Activated T-cell treated with anti-CD3 and anti-CD28 coated beads for 24 hours (primary cell): ENCODE results near the gene UGT1A7.
"Not testable (repeated sequence)": the region's sequence is repeated elsewhere in the genome, so short reads cannot be mapped to it uniquely, and the experiment has no call there.

Experiments
- DNase-seq: peaks from one replicate; pipeline ENCODE4 v3.0.0-alpha.2; 2020; ENCODE audit warnings: low read depth

The UGT1A7 gene

GRCh38 chr2:233681521-233682099 is at the start of gene UGT1A7:
TSS of gene UGT1A7 (plus strand) at chr2:233681901. CDS start at chr2:233681938, 37 bp downstream.
- DNase-seq = no peak

- DNase-seq = not testable (repeated sequence)
These were observed 45.4 kb upstream of the UGT1A7 start, which contains the start of gene UGT1A10 for GRCh38 chr2:233636306-233636705. TSS of gene UGT1A10 (plus strand) at chr2:233636448. CDS start at chr2:233636523, 75 bp downstream.

GRCh38 chr2:233638836-233639235 is 42.9 kb upstream of the UGT1A7 start:
- DNase-seq = no peak

GRCh38 chr2:233639860-233640259 is 41.8 kb upstream of the UGT1A7 start:
- no peak for DNase-seq

- no peak for DNase-seq
These were observed 38.6 kb upstream of the UGT1A7 start for GRCh38 chr2:233643128-233643527.

GRCh38 chr2:233646033-233646432 is 35.7 kb upstream of the UGT1A7 start:
- not testable (repeated sequence) for DNase-seq

- no peak for DNase-seq
These were observed 30.7 kb upstream of the UGT1A7 start for GRCh38 chr2:233650981-233651380.

GRCh38 chr2:233651430-233651829 is 30.3 kb upstream of the UGT1A7 start:
- no peak for DNase-seq

- no peak for DNase-seq
These were observed 27.2 kb upstream of the UGT1A7 start for GRCh38 chr2:233654501-233654900.

GRCh38 chr2:233655043-233655442 is 26.7 kb upstream of the UGT1A7 start:
- no peak for DNase-seq

- DNase-seq = not testable (repeated sequence)
These were observed 25.8 kb upstream of the UGT1A7 start for GRCh38 chr2:233655943-233656342.

- DNase-seq = no peak
These were observed 25.3 kb upstream of the UGT1A7 start for GRCh38 chr2:233656443-233656842.

GRCh38 chr2:233658610-233659009 is 23.1 kb upstream of the UGT1A7 start:
- DNase-seq = no peak

GRCh38 chr2:233663911-233664310 is 17.8 kb upstream of the UGT1A7 start:
- DNase-seq = no peak

- no peak for DNase-seq
These were observed 13.0 kb upstream of the UGT1A7 start for GRCh38 chr2:233668605-233669260.

GRCh38 chr2:233671290-233672161 is 10.2 kb upstream of the UGT1A7 start, which contains the start of gene UGT1A9:
TSS of gene UGT1A9 (plus strand) at chr2:233671898. CDS start at chr2:233671935, 37 bp downstream.
- DNase-seq = no peak

GRCh38 chr2:233672886-233673285 is 8.8 kb upstream of the UGT1A7 start:
- DNase-seq = no peak

GRCh38 chr2:233673896-233674295 is 7.8 kb upstream of the UGT1A7 start:
- no peak for DNase-seq

- no peak for DNase-seq
These were observed 7.4 kb upstream of the UGT1A7 start for GRCh38 chr2:233674314-233674713.

GRCh38 chr2:233674995-233675394 is 6.7 kb upstream of the UGT1A7 start:
- DNase-seq = no peak

GRCh38 chr2:233676046-233676445 is 5.7 kb upstream of the UGT1A7 start:
- no peak for DNase-seq

- no peak for DNase-seq
These were observed 2.5 kb upstream of the UGT1A7 start for GRCh38 chr2:233679196-233679595.
